Measurements from ENCODE around the gene LRGUK. TPM values are rescaled to one million over a fixed set of nuclear protein-coding genes. Genes with fewer than 3 reads are reported as not detected.
"Not testable (repeated sequence)": the region's sequence is repeated elsewhere in the genome, so short reads cannot be mapped to it uniquely, and the experiment has no call there.

LRGUK gene
- total RNA-seq (2021; ENCODE audit: unreplicated experiment) (0.49 TPM), Bru-seq, nascent RNA (percentile 44 among the genes with signal in this experiment), BruChase-seq, experiment 1, labeled RNA remaining after a 6-hour chase (percentile 49 among the genes with signal in this experiment), BruChase-seq, experiment 2, labeled RNA remaining after a 2-hour chase (percentile 51 among the genes with signal in this experiment)
- 0.22 TPM in 2 replicates for polyA plus RNA-seq (2012)
- long read RNA-seq, partial matches to known transcripts: 0 of 1 reads
- long read RNA-seq, other reads (novel, unspliced or antisense): 1 of 1 reads

DNA sequence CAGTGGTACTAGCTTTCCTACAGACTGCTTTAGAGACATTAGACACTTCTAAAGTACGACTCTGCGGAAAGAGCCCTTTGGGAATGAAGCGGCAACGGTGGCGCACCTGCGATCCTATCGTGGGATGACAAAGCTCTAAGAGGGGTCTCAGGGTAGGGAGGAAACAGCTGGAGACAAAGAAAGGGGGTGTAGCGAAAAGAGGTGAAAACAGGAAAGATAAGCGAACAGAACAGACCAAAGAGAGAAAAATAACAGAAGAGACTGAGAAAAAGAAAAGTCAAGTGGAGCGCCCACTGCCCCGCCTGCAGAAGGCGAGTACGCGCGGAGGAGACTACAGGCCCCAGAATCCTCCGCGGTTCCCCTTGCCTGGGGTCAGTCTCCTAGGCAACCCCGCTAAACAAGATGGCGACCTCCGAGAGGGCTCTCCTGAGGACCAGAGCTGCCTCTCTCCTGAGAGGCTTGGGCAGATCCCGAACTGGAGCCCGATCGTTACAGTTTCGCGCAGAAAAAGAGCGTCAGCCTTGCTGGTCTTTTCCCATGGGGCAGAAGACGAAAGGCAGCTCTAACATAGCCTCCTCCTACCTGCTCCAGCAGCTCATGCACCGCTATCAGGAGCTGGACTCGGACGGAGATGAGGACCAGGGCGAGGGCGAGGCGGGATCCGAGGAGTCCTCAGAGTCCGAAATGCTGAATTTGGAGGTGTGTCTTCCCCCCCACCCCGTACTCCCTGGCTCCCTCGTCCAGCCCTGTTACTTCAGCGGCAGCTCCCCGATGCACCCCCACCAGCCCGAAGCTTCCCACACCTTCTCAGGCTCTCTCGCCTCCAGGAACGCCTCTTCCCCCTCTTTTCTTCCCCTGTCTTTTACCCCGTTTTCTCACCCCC is at the start of gene LRGUK:
LRGUK (plus strand) TSS at position 375 of the 883 bp plus-strand sequence; CDS start at position 403, 28 bp downstream.
- Histone ChIP-seq H3K4me3 (replicated peaks in 1 of 2; ENCODE audit: low read depth in 1 of 2, low read length in 2 of 2) (peak within 1 kb of the TSS; percentile 36 to 45), H3K9ac (ENCODE audit: low read length) (no peak within 1 kb of the TSS), H3K79me2 (ENCODE audit: insufficient read depth, low read length) (no peaks in the 10 kb centered on the region), H4K20me1 (ENCODE audit: insufficient read depth) (no peaks in the 10 kb centered on the region), H3K27ac (ENCODE audit: low read depth, low read length) (no peak within 1 kb of the TSS), H3K9me3 (ENCODE audit: control insufficient read depth in 1 of 2, insufficient read depth in 1 of 2, low read depth in 1 of 2, low read length in 2 of 2) (no peaks in the 10 kb centered on the region), H2AFZ (ENCODE audit: low read depth, low read length, poor library complexity, severe bottlenecking) (no peak within 1 kb of the TSS), H3K4me2 (ENCODE audit: low read length) (peak within 1 kb of the TSS; percentile 62), H3K4me1 (ENCODE audit: control insufficient read depth in 1 of 2, insufficient read depth in 2 of 2, low read length in 2 of 2) (no peaks in the 10 kb centered on the region), H3K36me3 (ENCODE audit: control insufficient read depth in 1 of 2, insufficient read depth in 2 of 2, low read length in 2 of 2) (no peaks in the 10 kb centered on the region), H3K9me2 (ENCODE audit: insufficient read depth) (no peaks in the 10 kb centered on the region), H3K27me3 (ENCODE audit: insufficient read depth, low read length) (no peaks in the 10 kb centered on the region)
- intact Hi-C loops (cut with micrococcal nuclease): no loop called here
- TF ChIP-seq SRF (IDR thresholded peaks at IDR 0.05; ENCODE audit: low read depth) (no peak), ELF1 (IDR thresholded peaks at IDR 0.05; ENCODE audit: borderline replicate concordance, low read depth) (no peak), YY1 (IDR thresholded peaks at IDR 0.05; ENCODE audit: extremely low read depth, insufficient replicate concordance, low read depth, low read length) (peak; percentile 91)
- ChIA-PET CTCF (no interaction called here), RAD21 (ENCODE audit: low non-redundant PET in 1 of 2, low total read pairs in 2 of 2, uncharacterized antibody in 2 of 2, unreplicated experiment in 2 of 2) (no interaction called here), POLR2A (no interaction called here)
- BruUV-seq (replicated peaks): no TSS peak
- ATAC-seq: peak; percentile 98
- DNase-seq (ENCODE audit: low read depth, low spot score): no peak

GRCh38 chr7:134077560-134077959 is 49.6 kb upstream of the LRGUK start:
- not testable (repeated sequence) for H3K4me3 ChIP-seq (replicated peaks in 1 of 2; ENCODE audit: low read depth in 1 of 2, low read length in 2 of 2)

More at GRCh38 chr7:134077560-134077959, 49.6 kb upstream of the LRGUK start:
- H3K27me3 ChIP-seq (ENCODE audit: insufficient read depth, low read length); H3K4me2 ChIP-seq (ENCODE audit: low read length); RAD21 ChIA-PET (ENCODE audit: low non-redundant PET in 1 of 2, low total read pairs in 2 of 2, uncharacterized antibody in 2 of 2, unreplicated experiment in 2 of 2); BruUV-seq (replicated peaks); POLR2A ChIA-PET; H2AFZ ChIP-seq (ENCODE audit: low read depth, low read length, poor library complexity, severe bottlenecking); H3K4me1 ChIP-seq (ENCODE audit: control insufficient read depth in 1 of 2, insufficient read depth in 2 of 2, low read length in 2 of 2); H4K20me1 ChIP-seq (ENCODE audit: insufficient read depth); intact Hi-C loops (cut with micrococcal nuclease); H3K9ac ChIP-seq (ENCODE audit: low read length); CTCF ChIA-PET; H3K36me3 ChIP-seq (ENCODE audit: control insufficient read depth in 1 of 2, insufficient read depth in 2 of 2, low read length in 2 of 2); H3K27ac ChIP-seq (ENCODE audit: low read depth, low read length); H3K79me2 ChIP-seq (ENCODE audit: insufficient read depth, low read length); DNase-seq (ENCODE audit: low read depth, low spot score); H3K9me2 ChIP-seq (ENCODE audit: insufficient read depth); H3K9me3 ChIP-seq (ENCODE audit: control insufficient read depth in 1 of 2, insufficient read depth in 1 of 2, low read depth in 1 of 2, low read length in 2 of 2); ATAC-seq: not testable (repeated sequence)

All from HCT116 (cell line).